ENCODE data around the gene RBP4. TPM values are rescaled to one million over a fixed set of nuclear protein-coding genes. Genes with fewer than 3 reads are reported as not detected.

RBP4 gene
- total RNA-seq, result 18.6 TPM
- long read RNA-seq, transcript RBP4-201 (6 exons, 1,068 nt), result major isoform, 20 of 20 reads
- long read RNA-seq, partial matches to known transcripts, result 0 of 20 reads
- long read RNA-seq, other reads (novel, unspliced or antisense), result 0 of 20 reads

GRCh38 chr10:93601146-93601773, at the start of gene RBP4:
Gene RBP4, minus strand, starts transcription at chr10:93601235. Its CDS starts 207 bp downstream, at chr10:93601028.
- H3K4me3 ChIP-seq, result peak within 1 kb of the TSS; percentile 32
- H3K27me3 ChIP-seq, result peaks cover 45% of the 10 kb centered on the region
- TF ChIP-seq, protein P1, sequence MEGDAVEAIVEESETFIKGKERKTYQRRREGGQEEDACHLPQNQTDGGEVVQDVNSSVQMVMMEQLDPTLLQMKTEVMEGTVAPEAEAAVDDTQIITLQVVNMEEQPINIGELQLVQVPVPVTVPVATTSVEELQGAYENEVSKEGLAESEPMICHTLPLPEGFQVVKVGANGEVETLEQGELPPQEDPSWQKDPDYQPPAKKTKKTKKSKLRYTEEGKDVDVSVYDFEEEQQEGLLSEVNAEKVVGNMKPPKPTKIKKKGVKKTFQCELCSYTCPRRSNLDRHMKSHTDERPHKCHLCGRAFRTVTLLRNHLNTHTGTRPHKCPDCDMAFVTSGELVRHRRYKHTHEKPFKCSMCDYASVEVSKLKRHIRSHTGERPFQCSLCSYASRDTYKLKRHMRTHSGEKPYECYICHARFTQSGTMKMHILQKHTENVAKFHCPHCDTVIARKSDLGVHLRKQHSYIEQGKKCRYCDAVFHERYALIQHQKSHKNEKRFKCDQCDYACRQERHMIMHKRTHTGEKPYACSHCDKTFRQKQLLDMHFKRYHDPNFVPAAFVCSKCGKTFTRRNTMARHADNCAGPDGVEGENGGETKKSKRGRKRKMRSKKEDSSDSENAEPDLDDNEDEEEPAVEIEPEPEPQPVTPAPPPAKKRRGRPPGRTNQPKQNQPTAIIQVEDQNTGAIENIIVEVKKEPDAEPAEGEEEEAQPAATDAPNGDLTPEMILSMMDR (IDR thresholded peaks at IDR 0.05), result no peak
- peaks cover 8% of the 10 kb centered on the region for H3K4me1 ChIP-seq
- ATAC-seq (peak; percentile 62), DNase-seq (peak; percentile 69)
- H3K36me3 ChIP-seq, result no peaks in the 10 kb centered on the region
- no peaks in the 10 kb centered on the region for H3K9me3 ChIP-seq
- intact Hi-C loops (cut with DNase I), result no loop called here
- no peak within 1 kb of the TSS for H3K27ac ChIP-seq

GRCh38 chr10:93639791-93640190, 38.8 kb upstream of the RBP4 start:
- intact Hi-C loops (cut with DNase I), result no loop called here
- ATAC-seq, result no peak
- TF ChIP-seq, protein P1 (IDR thresholded peaks at IDR 0.05), result no peak

DNA sequence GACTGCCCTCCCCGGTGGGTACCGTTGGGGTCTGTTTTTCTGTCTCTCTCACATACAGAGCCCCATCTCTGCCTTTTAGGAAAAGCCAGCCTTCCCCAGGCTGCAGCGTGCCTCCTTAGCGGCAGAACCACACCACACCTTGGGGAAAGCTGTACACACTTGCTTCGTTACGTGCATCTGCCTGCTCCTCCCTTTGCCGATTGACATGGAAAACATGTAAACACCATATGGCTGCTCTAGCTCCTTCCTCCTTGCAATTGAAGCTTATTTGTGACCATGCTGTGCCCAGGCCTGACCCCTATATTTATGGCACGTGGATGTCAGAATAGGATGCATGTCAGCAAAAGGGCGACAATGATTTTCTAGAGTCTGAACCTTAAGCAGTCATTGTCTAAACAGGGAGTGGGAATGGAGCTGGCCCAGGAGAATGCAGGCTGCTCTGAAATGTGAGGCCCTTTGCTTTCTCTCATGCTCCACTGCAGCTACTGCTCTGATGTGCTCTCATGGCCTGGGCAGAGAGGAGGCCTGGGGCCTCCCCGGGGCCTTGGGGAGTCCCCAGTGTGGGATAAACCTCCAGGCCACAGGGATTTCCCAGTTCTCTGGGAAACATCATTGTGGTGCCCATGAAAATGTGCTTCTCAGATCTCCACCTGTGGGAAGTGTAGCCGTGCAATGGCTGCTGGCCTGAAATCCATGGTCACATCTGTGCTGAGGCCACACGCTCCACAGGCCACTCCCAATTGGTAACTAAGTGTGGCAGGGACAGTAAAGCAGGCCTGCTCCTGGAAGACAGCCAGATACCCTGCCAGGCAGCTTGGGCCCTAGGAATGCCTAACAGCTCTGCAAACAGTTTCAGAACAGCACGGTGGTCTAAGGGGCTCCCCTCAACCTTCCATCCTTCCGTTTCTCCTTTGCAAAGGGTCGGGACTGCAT, 29.9 kb upstream of the RBP4 start:
- Histone ChIP-seq H3K36me3 (no peaks in the 10 kb centered on the region), H3K4me3 (no peak overlapping the region), H3K27me3 (no peaks in the 10 kb centered on the region), H3K4me1 (no peaks in the 10 kb centered on the region), H3K27ac (no peak overlapping the region), H3K9me3 (no peaks in the 10 kb centered on the region)
- ATAC-seq (no peak), DNase-seq (no peak)
- intact Hi-C loops (cut with DNase I), result no loop called here
- TF ChIP-seq, protein P1 (IDR thresholded peaks at IDR 0.05), result no peak

More at GRCh38 chr10:93639791-93640190, 38.8 kb upstream of the RBP4 start:
- Histone ChIP-seq H3K4me1 (no peaks in the 10 kb centered on the region), H3K27ac (no peak overlapping the region), H3K36me3 (no peaks in the 10 kb centered on the region), H3K9me3 (no peaks in the 10 kb centered on the region), H3K4me3 (no peak overlapping the region), H3K27me3 (no peaks in the 10 kb centered on the region)
- no peak for DNase-seq

DNA sequence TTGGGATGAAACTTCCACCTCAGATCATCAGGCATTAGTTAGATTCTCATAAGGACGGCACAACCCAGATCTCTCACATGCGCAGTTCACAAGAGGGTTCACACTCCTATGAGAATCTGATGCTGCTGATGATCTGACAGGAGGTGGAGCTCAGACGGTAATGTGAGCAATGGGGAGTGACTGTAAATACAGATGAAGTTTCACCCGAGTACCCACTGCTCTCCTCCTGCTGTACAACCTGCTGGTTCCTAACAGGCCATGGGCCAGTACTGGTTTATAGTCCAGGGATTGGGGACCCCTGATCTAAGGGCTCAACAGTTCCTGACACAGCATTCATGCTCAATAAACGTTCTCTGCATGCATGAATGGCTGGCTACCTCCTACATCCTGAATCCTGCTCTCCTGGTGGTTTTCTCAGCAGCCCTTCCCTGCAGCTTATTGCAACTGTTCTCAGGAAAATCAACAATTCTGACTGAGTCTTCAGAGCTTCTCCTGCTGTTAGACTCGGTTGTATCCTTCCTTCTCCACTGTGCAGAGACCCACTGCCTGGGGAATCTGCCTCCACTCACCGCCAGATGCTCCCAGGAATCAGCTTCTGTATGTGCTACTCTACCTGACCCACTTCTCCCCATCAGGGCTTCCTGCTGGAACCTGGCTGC, 28.7 kb upstream of the RBP4 start:
- ATAC-seq, result no peak

GRCh38 chr10:93628858-93629257, 27.8 kb upstream of the RBP4 start:
- DNase-seq, result no peak
- intact Hi-C loops (cut with DNase I), result no loop called here
- H3K27ac ChIP-seq, result no peak overlapping the region

More for the DNA sequence above, 28.7 kb upstream of the RBP4 start:
- intact Hi-C loops (cut with DNase I), result no loop called here
- Histone ChIP-seq H3K4me3 (no peak overlapping the region), H3K27me3 (no peaks in the 10 kb centered on the region), H3K27ac (no peak overlapping the region), H3K4me1 (no peaks in the 10 kb centered on the region), H3K9me3 (no peaks in the 10 kb centered on the region), H3K36me3 (no peaks in the 10 kb centered on the region)
- TF ChIP-seq, protein P1 (IDR thresholded peaks at IDR 0.05), result no peak
- no peak for DNase-seq

More at GRCh38 chr10:93628858-93629257, 27.8 kb upstream of the RBP4 start:
- no peaks in the 10 kb centered on the region for H3K36me3 ChIP-seq
- TF ChIP-seq, protein P1 (IDR thresholded peaks at IDR 0.05), result no peak
- no peak for ATAC-seq
- no peaks in the 10 kb centered on the region for H3K27me3 ChIP-seq
- H3K9me3 ChIP-seq, result no peaks in the 10 kb centered on the region
- H3K4me3 ChIP-seq, result no peak overlapping the region
- H3K4me1 ChIP-seq, result no peaks in the 10 kb centered on the region

All from upper lobe of right lung (tissue), 1 donor.